HepG2 (cell line): ENCODE measurements around the gene PDHX. TPM values are rescaled to one million over a fixed set of nuclear protein-coding genes. Genes with fewer than 3 reads are reported as not detected.

Source experiments
- ATAC-seq: fragments of 200-7000 bp; cut with Tn5 transposase; 3 replicates; pipeline ENCODE4 v1.9.1; 2020; ENCODE audit warnings: mild to moderate bottlenecking, moderate library complexity
- BruUV-seq: library from RNA; stranded (reverse); fragments of 400-500 nt; replicated peaks from 2 replicates; lab custom pipeline; 2021; lab: Mats Ljungman, UMichigan
- CTCF ChIA-PET: fragments of 300-600 bp; formaldehyde crosslinking; extraction: SDS; loops from one replicate; lab custom pipeline; 2021; ENCODE audit warnings: low total read pairs, inconsistent platforms, low intra/inter-chr PET ratio; lab: Yijun Ruan, JAX
- POLR2A ChIA-PET: fragments of 350-600 bp; sonication (Branson Sonifier 250); formaldehyde crosslinking; loops from one replicate; lab custom pipeline; 2020; ENCODE audit warnings: antibody characterized with exemption, inconsistent platforms; lab: Yijun Ruan, JAX
- DNase-seq: peaks from one replicate; pipeline ENCODE4 v3.0.0-alpha.2; 2015; ENCODE audit warnings: low spot score
- FAIRE-seq: peaks from 3 replicates; lab custom pipeline; 2011; peaks lifted over from hg19 to GRCh38; lab: Jason Lieb, UNC
- H2AFZ ChIP-seq: one replicate; pipeline ENCODE4 v1.6.1; 2011; ENCODE audit warnings: low read length, inconsistent platforms
- H3K27ac ChIP-seq: fragments of 300-600 bp; 3 replicates; pipeline ENCODE4 v1.8.0; 2011; ENCODE audit warnings: mixed run types, mild to moderate bottlenecking, mixed read lengths, low read length, inconsistent platforms; ENCODE audit not compliant: insufficient read depth; ENCODE audit errors: extremely low read length
- H3K27me3 ChIP-seq, 2 experiments: fragments of 200-600 bp in 1 of 2; 2 replicates in 1 of 2; 3 replicates in 1 of 2; pipeline versions ENCODE4 v1.6.0 to v1.8.0; 2011; ENCODE audit warnings: low read length in 2 of 2, mild to moderate bottlenecking in 2 of 2, moderate library complexity in 2 of 2, inconsistent platforms in 1 of 2; ENCODE audit not compliant: insufficient read depth in 2 of 2, control insufficient read depth in 1 of 2
- H3K36me3 ChIP-seq, 2 experiments: fragments of 200-600 bp in 1 of 2; replicated peaks in 1 of 2; 2 replicates in 1 of 2; 3 replicates in 1 of 2; pipeline versions ENCODE4 v1.5.1 to v1.8.0; 2011; ENCODE audit warnings: low read length in 2 of 2, inconsistent platforms in 1 of 2; ENCODE audit not compliant: insufficient read depth in 2 of 2, control insufficient read depth in 1 of 2
- H3K4me1 ChIP-seq: 2 replicates; pipeline ENCODE4 v1.5.1; 2012; ENCODE audit warnings: low read length, inconsistent platforms; ENCODE audit not compliant: insufficient read depth
- H3K4me2 ChIP-seq: 2 replicates; pipeline ENCODE4 v1.6.0; 2011; ENCODE audit warnings: low read depth, low read length, inconsistent platforms
- H3K4me3 ChIP-seq, 3 experiments: fragments of 200-600 bp in 1 of 3; sonication (generic), shearing (Covaris generic) in 1 of 3; replicated peaks in 1 of 3; 2 replicates each; pipeline ENCODE4 v1.5.1; 2011 to 2016; ENCODE audit warnings: low read length in 3 of 3, inconsistent platforms in 2 of 3, low read depth in 2 of 3, mild to moderate bottlenecking in 2 of 3, control low read depth in 1 of 3, mixed read lengths in 1 of 3; ENCODE audit not compliant: insufficient read depth in 1 of 3
- H3K79me2 ChIP-seq: one replicate; pipeline ENCODE4 v1.6.1; 2011; ENCODE audit warnings: low read length, inconsistent platforms; ENCODE audit not compliant: insufficient read depth
- H3K9ac ChIP-seq: 2 replicates; pipeline ENCODE4 v1.6.0; 2011; ENCODE audit warnings: mild to moderate bottlenecking, low read depth, low read length, inconsistent platforms; ENCODE audit not compliant: insufficient read depth
- H3K9me3 ChIP-seq: 2 replicates; pipeline ENCODE4 v1.5.1; 2012; ENCODE audit warnings: mild to moderate bottlenecking, low read length
- H4K20me1 ChIP-seq: 2 replicates; pipeline ENCODE4 v1.6.0; 2011; ENCODE audit warnings: inconsistent platforms, mild to moderate bottlenecking, low read length, moderate library complexity; ENCODE audit not compliant: insufficient read depth
- NCOA2 ChIP-seq: sonication (generic); formaldehyde crosslinking; IDR thresholded peaks from 2 replicates; pipeline ENCODE4 v1.8.0; 2022; ENCODE audit warnings: inconsistent platforms
- PRPF4 ChIP-seq: fragments of 200-400 bp; formaldehyde crosslinking; IDR thresholded peaks from 2 replicates; pipeline ENCODE4 v1.6.1; 2016; ENCODE audit warnings: low read length, low read depth; ENCODE audit not compliant: poor library complexity, severe bottlenecking
- SNRNP70 ChIP-seq: fragments of 200-400 bp; formaldehyde crosslinking; IDR thresholded peaks from 2 replicates; pipeline ENCODE4 v1.6.1; 2017; ENCODE audit warnings: mild to moderate bottlenecking, low read depth, low read length, moderate library complexity
- STAT5B ChIP-seq: sonication (generic); formaldehyde crosslinking; IDR thresholded peaks from 2 replicates; pipeline ENCODE4 v1.4.0; 2020; ENCODE audit warnings: missing genetic modification reagents
- WGBS: methylation state at CpG from one replicate; pipeline ENCODE4 v1.1.6; 2017; ENCODE audit warnings: low lambda C conversion rate; 5-methylcytosine and 5-hydroxymethylcytosine counted together
- in situ Hi-C: cut with HindIII; loops from 2 replicates; pipeline ENCODE4 v1.10.0; 2017; ENCODE audit warnings: low pct_unique_long_range_greater_than_20kb; ENCODE audit not compliant: extremely low pct_ligation_motif_present
- intact Hi-C: fragments of 100-400 bp; cut with micrococcal nuclease; formaldehyde crosslinking; loops from one replicate; pipeline ENCODE4 v1.10.0; 2022; ENCODE audit not compliant: unreplicated experiment
- polyA plus RNA-seq, 8 experiments: library from polyadenylated mRNA; depleted of rRNA in 3 of 8; stranded (reverse) in 7 of 8; unstranded in 1 of 8; fragments of >200 nt; fragmentation: Illumina TruSeq in 4 of 8; extraction: Trizol in 4 of 8; gene quantifications; 2 replicates each; pipeline versions ENCODE4 v1.2.1 to v1.2.3, GENCODE V29; 2011 to 2016; ENCODE audit warnings: low read depth in 4 of 8, missing spikeins in 1 of 8, mixed read lengths in 1 of 8; ENCODE audit not compliant: insufficient read depth in 1 of 8
- total RNA-seq, 5 experiments: library from RNA; depleted of rRNA; stranded (reverse); fragments of >200 nt; fragmentation: Illumina TruSeq; extraction: Trizol; gene quantifications; 2 replicates each; pipeline ENCODE4 v1.2.3, GENCODE V29; 2016; ENCODE audit warnings: low read depth in 1 of 5
- TF ChIP-seq, protein P1 (sequence below): sonication (generic); formaldehyde crosslinking; IDR thresholded peaks from 2 replicates; pipeline ENCODE4 v1.8.1; 2022; ENCODE audit warnings: low read depth, mild to moderate bottlenecking, missing genetic modification reagents
- TF ChIP-seq, protein P2 (sequence below): sonication (generic); formaldehyde crosslinking; IDR thresholded peaks from 2 replicates; pipeline ENCODE4 v1.5.0; 2020; ENCODE audit warnings: missing genetic modification reagents

The PDHX gene
- total and polyA plus RNA-seq, 2 of the 13 experiments (the other 11 are each of a cell fraction or from before 2014, with no cell fraction given): 41.0 to 73.8 TPM

DNA sequence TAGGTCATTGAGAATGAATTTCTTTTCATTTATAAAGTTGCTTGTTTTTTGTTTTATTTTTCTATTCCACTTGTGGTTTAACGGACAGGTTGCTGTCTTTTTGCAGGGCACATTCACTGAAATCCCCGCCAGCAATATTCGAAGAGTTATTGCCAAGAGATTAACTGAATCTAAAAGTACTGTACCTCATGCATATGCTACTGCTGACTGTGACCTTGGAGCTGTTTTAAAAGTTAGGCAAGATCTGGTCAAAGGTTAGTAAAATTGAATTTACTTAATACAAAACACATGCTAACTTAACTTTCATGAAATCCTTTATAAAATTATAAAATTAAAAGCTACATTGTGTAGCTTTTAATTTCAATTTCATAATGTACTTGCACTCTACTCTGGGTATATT, 53.6 kb downstream of the PDHX start:
- no peak overlapping the region for H3K9ac ChIP-seq
- no peaks in the 10 kb centered on the region for H4K20me1 ChIP-seq
- no peaks in the 10 kb centered on the region for H3K9me3 ChIP-seq
- no peaks in the 10 kb centered on the region for H3K79me2 ChIP-seq
- POLR2A ChIA-PET: no interaction called here
- H3K27ac ChIP-seq: no peak overlapping the region
- H3K27me3 ChIP-seq: no peaks in the 10 kb centered on the region
- CTCF ChIA-PET: no interaction called here
- BruUV-seq: no TSS peak
- TF ChIP-seq PRPF4: no peak
- peak; percentile 2 for DNase-seq
- intact Hi-C loops (no loop called here), in situ Hi-C loops (no loop called here)
- H3K4me3 ChIP-seq: no peak overlapping the region
- no peak overlapping the region for H2AFZ ChIP-seq
- FAIRE-seq: no peak
- no peak for ATAC-seq
- 91% methylated on average over 3 of the region's 3 CpGs for WGBS
- peaks cover 4 to 71% of the 10 kb centered on the region in 2 experiments for H3K36me3 ChIP-seq
- peaks cover 20% of the 10 kb centered on the region for H3K4me1 ChIP-seq
- H3K4me2 ChIP-seq: no peak overlapping the region

GRCh38 chr11:34970480-34970879, 54.1 kb downstream of the PDHX start:
- ChIA-PET CTCF (no interaction called here), POLR2A (no interaction called here)
- Histone ChIP-seq H3K36me3 (peaks cover 2 to 69% of the 10 kb centered on the region in 2 experiments), H3K79me2 (no peaks in the 10 kb centered on the region), H4K20me1 (no peaks in the 10 kb centered on the region), H3K4me1 (peaks cover 21% of the 10 kb centered on the region), H3K27me3 (no peaks in the 10 kb centered on the region), H3K27ac (no peak overlapping the region), H3K9me3 (no peaks in the 10 kb centered on the region), H3K9ac (no peak overlapping the region), H2AFZ (no peak overlapping the region), H3K4me2 (no peak overlapping the region), H3K4me3 (no peak overlapping the region)
- TF ChIP-seq, protein P1, sequence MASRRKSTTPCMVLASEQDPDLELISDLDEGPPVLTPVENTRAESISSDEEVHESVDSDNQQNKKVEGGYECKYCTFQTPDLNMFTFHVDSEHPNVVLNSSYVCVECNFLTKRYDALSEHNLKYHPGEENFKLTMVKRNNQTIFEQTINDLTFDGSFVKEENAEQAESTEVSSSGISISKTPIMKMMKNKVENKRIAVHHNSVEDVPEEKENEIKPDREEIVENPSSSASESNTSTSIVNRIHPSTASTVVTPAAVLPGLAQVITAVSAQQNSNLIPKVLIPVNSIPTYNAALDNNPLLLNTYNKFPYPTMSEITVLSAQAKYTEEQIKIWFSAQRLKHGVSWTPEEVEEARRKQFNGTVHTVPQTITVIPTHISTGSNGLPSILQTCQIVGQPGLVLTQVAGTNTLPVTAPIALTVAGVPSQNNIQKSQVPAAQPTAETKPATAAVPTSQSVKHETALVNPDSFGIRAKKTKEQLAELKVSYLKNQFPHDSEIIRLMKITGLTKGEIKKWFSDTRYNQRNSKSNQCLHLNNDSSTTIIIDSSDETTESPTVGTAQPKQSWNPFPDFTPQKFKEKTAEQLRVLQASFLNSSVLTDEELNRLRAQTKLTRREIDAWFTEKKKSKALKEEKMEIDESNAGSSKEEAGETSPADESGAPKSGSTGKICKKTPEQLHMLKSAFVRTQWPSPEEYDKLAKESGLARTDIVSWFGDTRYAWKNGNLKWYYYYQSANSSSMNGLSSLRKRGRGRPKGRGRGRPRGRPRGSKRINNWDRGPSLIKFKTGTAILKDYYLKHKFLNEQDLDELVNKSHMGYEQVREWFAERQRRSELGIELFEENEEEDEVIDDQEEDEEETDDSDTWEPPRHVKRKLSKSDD: no peak
- TF ChIP-seq SNRNP70 (no peak), NCOA2 (no peak), STAT5B (no peak)
- TF ChIP-seq, protein P2, sequence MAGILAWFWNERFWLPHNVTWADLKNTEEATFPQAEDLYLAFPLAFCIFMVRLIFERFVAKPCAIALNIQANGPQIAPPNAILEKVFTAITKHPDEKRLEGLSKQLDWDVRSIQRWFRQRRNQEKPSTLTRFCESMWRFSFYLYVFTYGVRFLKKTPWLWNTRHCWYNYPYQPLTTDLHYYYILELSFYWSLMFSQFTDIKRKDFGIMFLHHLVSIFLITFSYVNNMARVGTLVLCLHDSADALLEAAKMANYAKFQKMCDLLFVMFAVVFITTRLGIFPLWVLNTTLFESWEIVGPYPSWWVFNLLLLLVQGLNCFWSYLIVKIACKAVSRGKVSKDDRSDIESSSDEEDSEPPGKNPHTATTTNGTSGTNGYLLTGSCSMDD (CRISPR knock-in tag): no peak
- intact Hi-C loops: no loop called here
- FAIRE-seq: no peak
- DNase-seq: no peak
- ATAC-seq: no peak
- BruUV-seq: TSS peak; percentile 13
- in situ Hi-C loops: no loop called here
